ENCODE data around the gene LPCAT1.

DNA sequence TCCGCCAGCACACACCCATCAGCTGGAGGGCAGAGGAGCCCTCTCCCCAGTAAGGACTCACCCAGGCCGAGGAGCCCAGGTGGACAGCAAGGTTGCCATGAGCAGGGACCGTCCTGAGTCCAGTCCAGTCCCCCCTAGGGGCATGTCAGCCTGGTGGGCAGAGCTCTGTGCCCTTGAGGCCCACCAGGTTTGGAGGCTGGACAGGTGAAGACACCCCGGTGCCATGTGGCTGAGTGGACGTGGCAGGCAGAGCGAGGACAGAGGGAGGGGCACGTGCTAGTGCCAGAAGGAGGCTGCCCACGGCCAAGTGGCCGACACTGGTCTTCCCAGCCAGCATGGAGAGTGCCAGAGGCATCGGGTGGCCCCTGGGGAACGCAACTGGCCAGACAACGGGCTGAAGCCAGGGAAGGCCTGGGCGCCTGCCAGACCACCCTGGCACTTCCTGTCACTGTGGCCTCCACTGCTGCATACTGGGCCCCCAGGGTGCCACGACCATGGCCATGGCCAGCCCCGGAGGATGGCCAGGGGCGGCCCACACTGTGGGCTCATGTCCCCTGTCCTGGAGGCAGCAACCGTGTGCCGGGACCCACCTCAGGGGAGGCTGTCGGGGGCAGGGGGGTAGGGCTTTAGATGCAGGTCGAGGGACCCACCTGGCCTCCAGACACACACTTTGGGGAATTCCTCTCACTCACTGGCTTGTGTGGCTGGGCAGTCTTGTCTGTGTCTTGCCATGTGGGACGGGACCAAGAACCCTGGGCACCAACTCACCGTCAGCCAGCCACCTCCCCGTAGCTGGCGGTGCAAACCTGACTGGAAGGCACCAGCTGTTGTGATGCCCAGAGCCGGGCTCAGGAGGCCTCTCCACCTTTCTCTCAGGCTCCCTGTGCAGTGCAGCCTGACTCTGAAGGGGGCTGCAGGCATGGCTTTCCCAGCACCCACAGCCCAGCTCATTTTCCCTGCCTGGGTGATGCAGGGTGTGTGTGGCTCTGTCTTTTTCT is 42.3 kb upstream of the LPCAT1 start:
- TF ChIP-seq SRF (IDR thresholded peaks at IDR 0.05; ENCODE audit: low read depth) = no peak
- TF ChIP-seq SIN3A (IDR thresholded peaks at IDR 0.05; ENCODE audit: low read depth) = no peak
- TF ChIP-seq RAD21 (IDR thresholded peaks at IDR 0.05; ENCODE audit: low read depth) = no peak
- no peak for TF ChIP-seq EZH2 (IDR thresholded peaks at IDR 0.05)
- TF ChIP-seq, protein P1, sequence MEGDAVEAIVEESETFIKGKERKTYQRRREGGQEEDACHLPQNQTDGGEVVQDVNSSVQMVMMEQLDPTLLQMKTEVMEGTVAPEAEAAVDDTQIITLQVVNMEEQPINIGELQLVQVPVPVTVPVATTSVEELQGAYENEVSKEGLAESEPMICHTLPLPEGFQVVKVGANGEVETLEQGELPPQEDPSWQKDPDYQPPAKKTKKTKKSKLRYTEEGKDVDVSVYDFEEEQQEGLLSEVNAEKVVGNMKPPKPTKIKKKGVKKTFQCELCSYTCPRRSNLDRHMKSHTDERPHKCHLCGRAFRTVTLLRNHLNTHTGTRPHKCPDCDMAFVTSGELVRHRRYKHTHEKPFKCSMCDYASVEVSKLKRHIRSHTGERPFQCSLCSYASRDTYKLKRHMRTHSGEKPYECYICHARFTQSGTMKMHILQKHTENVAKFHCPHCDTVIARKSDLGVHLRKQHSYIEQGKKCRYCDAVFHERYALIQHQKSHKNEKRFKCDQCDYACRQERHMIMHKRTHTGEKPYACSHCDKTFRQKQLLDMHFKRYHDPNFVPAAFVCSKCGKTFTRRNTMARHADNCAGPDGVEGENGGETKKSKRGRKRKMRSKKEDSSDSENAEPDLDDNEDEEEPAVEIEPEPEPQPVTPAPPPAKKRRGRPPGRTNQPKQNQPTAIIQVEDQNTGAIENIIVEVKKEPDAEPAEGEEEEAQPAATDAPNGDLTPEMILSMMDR (IDR thresholded peaks at IDR 0.05 in 2 of 3, conservative IDR thresholded peaks at IDR 0.05 in 1 of 3; ENCODE audit: borderline replicate concordance in 1 of 3, insufficient read depth in 1 of 3, low read depth in 2 of 3, low read length in 2 of 3) = no peak
- no peak for TF ChIP-seq POLR2AphosphoS5 (IDR thresholded peaks at IDR 0.05; ENCODE audit: low read depth, low read length)
- no peak for TF ChIP-seq POLR2A (IDR thresholded peaks at IDR 0.05; ENCODE audit: borderline replicate concordance, extremely low read depth, insufficient read depth, insufficient read length)
- no peak for TF ChIP-seq EZH2phosphoT487 (IDR thresholded peaks at IDR 0.05; ENCODE audit: borderline replicate concordance)

Data from HCT116 (cell line).